SH-SY5Y (cell line): Measurements from ENCODE around the gene WWP2.
"Not testable (repeated sequence)": the region's sequence is repeated elsewhere in the genome, so short reads cannot be mapped to it uniquely, and the experiment has no call there.

Source experiments
- GATA2 ChIP-seq: IDR thresholded peaks from 2 replicates; pipeline ENCODE4 v1.6.1; 2011; ENCODE audit warnings: mild to moderate bottlenecking, low read depth, low read length
- GATA3 ChIP-seq: IDR thresholded peaks from 2 replicates; pipeline ENCODE4 v1.6.1; 2011; ENCODE audit warnings: low read depth, mild to moderate bottlenecking, low read length, moderate library complexity

WWP2 gene

GRCh38 chr16:69938981-69939820, 177.1 kb downstream of the WWP2 start:
- TF ChIP-seq GATA3 (no peak), GATA2 (no peak)

DNA sequence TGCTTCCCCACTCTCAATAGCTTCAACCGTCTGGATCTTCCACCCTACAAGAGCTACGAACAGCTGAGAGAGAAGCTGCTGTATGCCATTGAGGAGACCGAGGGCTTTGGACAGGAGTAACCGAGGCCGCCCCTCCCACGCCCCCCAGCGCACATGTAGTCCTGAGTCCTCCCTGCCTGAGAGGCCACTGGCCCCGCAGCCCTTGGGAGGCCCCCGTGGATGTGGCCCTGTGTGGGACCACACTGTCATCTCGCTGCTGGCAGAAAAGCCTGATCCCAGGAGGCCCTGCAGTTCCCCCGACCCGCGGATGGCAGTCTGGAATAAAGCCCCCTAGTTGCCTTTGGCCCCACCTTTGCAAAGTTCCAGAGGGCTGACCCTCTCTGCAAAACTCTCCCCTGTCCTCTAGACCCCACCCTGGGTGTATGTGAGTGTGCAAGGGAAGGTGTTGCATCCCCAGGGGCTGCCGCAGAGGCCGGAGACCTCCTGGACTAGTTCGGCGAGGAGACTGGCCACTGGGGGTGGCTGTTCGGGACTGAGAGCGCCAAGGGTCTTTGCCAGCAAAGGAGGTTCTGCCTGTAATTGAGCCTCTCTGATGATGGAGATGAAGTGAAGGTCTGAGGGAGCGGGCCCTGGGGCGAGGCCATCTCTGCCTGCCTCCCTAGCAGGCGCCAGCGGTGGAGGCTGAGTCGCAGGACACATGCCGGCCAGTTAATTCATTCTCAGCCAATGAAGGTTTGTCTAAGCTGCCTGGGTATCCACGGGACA, 177.9 kb downstream of the WWP2 start:
- no peak for TF ChIP-seq GATA2
- TF ChIP-seq GATA3 = no peak

DNA sequence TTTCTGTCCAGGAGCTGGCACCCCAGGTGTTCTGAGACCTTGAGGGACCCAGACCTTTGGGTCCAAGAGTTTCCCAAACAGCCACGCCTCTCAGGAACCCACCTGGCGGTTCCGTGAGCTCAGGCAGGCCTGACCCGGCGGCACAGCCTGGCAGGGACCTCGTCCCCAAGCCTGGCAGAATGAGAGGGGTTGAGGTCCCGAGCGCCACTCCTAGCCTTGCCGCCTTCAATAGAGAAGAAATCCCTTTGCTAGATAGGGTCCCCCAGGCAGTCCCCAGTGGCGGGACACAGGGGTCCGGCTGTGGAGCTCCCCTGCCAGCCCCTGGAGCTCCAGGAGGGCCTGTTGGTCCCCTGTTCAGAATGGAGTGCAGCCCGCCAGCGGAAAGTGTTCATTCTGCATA, 178.5 kb downstream of the WWP2 start:
- TF ChIP-seq GATA2 (no peak), GATA3 (no peak)

DNA sequence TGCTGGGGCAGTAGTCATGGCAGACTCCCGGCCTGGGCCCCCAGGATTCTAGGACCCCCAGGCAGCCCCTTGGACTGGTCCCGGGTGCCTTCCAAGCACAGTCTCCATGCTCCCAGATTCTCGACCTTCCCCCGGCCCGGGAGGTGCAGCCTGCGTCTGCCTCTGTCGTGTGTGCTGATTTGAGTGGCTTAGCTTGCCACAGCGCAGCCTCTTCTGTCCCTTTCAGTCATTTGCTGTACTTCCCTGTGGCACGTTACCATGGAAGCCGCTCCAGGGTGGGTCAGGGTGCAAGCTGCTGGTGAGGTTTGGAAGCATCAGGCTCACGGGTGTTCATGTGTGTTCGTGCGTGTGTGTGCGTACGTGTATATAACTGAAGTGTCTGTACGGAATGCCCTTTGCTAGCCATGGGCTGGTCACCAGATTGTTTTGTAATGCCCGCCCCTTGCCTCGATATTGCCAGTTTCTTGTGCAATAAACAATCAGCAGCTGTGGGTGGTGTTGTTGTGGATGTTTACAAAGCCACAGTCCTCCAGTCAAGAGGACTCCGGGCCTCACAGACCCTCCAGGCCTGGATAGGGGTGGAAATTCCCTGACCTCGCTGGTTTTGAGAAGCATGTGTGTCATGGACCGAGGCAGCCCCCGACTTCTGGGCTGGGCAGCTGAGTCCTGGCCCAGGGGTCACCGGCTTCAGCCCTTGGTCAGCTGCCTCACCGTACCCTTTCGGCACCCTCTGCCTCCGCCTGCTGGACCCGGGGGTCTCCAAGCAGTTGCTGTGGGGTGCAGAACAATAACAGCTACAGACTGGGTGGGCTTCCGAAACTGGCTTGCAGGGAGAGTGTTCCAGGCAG, 179.3 kb downstream of the WWP2 start:
- TF ChIP-seq GATA2 = no peak
- no peak for TF ChIP-seq GATA3

DNA sequence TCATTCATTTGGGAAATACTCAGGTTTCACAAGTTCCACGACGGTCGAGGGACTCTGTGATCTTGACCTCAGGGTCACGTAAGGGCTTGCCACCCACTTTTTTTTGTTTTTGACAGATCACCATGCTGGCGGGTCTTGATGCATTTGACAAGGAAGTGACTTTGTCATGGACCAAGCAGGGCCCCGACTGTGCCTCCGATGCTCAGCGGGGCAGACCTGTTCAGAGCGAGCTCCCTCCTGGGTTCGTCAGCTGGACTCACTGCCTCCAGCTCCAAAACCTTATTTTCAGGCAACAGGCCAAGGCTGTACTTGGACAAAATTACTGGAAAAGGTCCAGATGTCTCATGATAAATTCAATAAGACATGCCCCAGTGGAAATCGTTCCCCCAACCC, 180.0 kb downstream of the WWP2 start:
- TF ChIP-seq GATA2 (no peak), GATA3 (no peak)

GRCh38 chr16:69942627-69943170, 180.6 kb downstream of the WWP2 start:
- TF ChIP-seq GATA2 = no peak
- no peak for TF ChIP-seq GATA3

DNA sequence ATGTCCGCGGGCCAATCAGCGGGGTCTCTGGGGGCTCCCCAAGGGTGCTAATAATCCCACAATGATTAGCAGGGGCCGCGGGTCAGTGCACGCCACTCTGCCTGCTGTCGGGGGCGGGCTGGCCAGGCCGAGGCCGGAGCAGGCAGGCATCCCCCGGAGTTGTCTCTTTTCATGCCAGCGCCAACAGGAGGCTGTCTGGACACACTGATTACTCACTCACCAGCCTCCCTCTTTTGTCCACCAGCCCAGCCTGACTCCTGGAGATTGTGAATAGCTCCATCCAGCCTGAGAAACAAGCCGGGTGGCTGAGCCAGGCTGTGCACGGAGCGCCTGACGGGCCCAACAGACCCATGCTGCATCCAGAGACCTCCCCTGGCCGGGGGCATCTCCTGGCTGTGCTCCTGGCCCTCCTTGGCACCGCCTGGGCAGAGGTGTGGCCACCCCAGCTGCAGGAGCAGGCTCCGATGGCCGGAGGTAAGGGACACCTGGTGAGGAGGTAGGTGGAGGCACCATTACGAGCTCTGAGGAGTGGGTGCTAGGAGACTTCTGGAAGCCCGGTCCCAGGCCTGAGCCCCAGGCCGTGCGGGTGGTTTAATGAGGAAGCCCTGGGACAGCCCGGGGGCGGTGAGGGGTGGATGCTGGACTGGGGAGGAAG, 189.0 kb downstream of the WWP2 start, which contains the start of gene CLEC18A:
Gene CLEC18A (plus strand): TSS at position 318 of the 655 bp plus-strand sequence. CDS start 33 bp downstream, at position 351.
- TF ChIP-seq GATA2, GATA3: not testable (repeated sequence)
